GM21825 (cell line): ENCODE measurements around the gene MBTD1.
A peak's percentile ranks its signal among the peaks of the same experiment; 100 is the strongest.

ENCODE experiments used
- ATAC-seq: cut with Tn5 transposase; IDR thresholded peaks from one replicate; pipeline ENCODE4 v1.9.1; 2021; ENCODE audit warnings: mild to moderate bottlenecking, moderate library complexity; ENCODE audit not compliant: unreplicated experiment

The MBTD1 gene

GRCh38 chr17:51152766-51153209 lies 107.1 kb downstream of the MBTD1 start:
- ATAC-seq: no peak

- no peak for ATAC-seq
These were observed 108.9 kb downstream of the MBTD1 start for GRCh38 chr17:51150932-51151331.

DNA sequence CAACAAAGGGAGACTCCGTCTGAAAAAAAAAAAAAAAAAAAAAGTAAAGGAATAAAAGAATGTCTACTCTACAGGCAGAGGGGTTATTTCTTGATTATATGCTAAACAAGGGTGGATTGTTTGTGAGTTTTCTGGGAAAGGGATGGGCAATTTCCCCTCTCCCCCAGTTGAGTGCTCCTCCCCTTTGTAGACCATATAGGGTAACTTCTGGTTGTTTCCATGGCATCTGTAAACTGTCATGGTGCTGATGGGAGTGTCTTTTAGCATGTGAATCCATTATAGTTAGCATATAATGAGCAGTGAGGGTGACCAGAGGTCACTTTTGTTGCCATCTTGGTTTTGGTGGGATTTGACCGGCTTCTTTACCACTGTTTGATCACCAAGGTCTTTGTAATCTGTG lies 110.7 kb downstream of the MBTD1 start:
- no peak for ATAC-seq

DNA sequence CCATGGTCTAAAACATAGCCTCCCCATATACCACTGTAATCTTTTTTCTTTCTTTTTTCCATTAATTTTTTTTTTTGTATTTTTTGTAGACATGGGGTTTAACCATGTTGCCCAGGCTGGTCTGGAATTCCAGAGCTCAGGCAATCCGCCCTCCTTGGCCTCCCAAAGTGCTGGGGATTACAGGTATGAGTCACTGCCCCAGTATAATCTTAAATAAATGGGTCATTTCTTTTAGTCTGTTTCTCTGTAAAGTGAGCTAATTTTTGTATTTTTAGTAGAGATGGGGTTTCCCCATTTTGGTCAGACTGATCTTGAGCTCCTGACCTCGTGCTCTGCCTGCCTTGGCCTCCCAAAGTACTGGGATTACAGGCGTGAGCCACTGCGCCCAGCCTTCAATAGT lies 112.2 kb downstream of the MBTD1 start:
- ATAC-seq: no peak

DNA sequence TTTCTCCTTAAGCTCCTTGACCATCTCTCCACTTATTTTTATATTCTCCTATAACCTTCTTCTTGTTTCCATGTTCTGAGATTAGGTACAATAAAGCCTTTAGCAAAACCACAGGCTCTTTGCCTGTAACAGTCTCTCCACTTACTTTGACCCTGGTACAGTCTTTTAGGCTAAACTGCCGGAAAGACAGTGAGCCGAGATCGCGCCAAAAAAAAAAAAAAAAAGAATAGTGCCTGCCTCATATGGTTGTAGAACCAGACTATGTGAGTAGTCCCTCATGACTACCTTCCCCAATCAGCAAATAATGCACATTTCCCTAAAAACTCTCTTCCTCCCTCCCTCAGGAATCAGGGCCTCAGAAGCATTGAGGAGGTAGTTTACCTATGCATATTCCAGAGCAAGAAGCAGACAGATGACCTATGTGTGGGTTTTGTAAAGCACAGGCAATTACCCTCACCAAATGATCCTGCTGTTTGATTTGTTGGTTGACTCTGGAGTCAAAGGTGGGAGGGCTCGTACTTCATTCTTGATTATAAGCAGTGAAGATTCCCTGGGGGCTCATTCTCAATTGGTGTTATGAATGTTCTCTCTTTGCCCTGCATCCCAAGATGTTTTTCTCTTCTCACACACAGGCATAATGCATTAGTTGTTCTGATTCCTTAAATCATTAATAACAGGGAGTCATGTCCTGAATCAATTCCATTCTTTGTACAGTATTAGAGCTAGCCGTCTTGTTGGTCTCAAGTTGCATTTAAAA lies 115.4 kb downstream of the MBTD1 start:
- ATAC-seq: no peak

GRCh38 chr17:51142597-51142996 lies 117.3 kb downstream of the MBTD1 start:
- ATAC-seq: no peak

- ATAC-seq: no peak
These were observed 123.9 kb downstream of the MBTD1 start for GRCh38 chr17:51135956-51136355.

DNA sequence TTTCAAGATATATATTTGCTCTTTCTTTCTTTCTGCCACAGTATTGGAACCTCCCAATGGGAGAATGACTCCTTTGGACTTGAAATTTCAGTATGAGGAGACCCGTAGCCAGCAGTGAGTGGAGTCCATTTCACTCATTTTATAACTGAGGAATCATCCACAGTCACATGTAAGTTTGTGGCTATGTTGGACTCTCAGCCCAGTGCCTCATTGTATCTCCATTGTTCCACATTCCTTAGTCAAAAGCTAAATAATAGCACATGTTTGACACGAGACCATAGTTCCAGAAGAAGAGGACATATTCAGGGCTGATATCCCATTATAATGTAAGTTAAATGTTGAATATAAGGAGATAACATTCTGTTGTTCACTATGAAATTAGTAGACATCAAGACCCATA lies 126.5 kb downstream of the MBTD1 start:
- no peak for ATAC-seq

- ATAC-seq: peak; percentile 68
These were observed 126.9 kb downstream of the MBTD1 start for GRCh38 chr17:51132964-51133319.

DNA sequence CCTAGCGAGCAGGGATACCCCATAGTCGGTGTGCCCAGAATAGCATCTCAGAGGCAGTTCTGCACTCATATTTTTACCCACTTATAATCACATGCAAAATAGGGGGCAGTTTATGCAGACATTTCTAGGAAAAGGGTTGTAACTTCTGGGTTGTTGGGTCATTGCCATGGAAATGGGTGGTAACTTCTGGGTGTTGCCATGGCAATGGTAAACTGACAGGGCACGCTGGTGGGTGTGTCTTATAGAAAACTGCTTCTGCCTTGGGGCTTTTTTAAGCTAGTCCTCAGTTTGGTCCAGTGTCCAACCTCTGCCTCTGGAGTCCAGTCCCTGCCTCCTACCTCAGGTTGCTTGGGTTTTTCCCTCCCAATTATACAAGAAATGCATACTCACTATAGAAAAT lies 131.8 kb downstream of the MBTD1 start:
- no peak for ATAC-seq
